Measurements from ENCODE around the gene SLC26A6.

Gene SLC26A6

GRCh38 chr3:48598323-48599076, 36.8 kb downstream of the SLC26A6 start:
- DNase-seq = no peak

GRCh38 chr3:48597408-48597800, 37.9 kb downstream of the SLC26A6 start:
- DNase-seq = no peak

- DNase-seq = no peak
Observed at GRCh38 chr3:48596676-48597407, 38.4 kb downstream of the SLC26A6 start.

GRCh38 chr3:48596157-48596556, 39.1 kb downstream of the SLC26A6 start:
- no peak for DNase-seq

- DNase-seq = no peak
Observed at GRCh38 chr3:48595526-48596121, 39.6 kb downstream of the SLC26A6 start.

GRCh38 chr3:48595075-48595525, 40.2 kb downstream of the SLC26A6 start, which contains the start of gene COL7A1:
Gene COL7A1, minus strand, starts transcription at chr3:48595329. Its CDS starts 170 bp downstream, at chr3:48595159.
- DNase-seq = no peak

- no peak for DNase-seq
Observed at GRCh38 chr3:48594417-48595049, 40.7 kb downstream of the SLC26A6 start.

GRCh38 chr3:48593337-48593736, 41.9 kb downstream of the SLC26A6 start:
- no peak for DNase-seq

- DNase-seq = no peak
Observed at GRCh38 chr3:48592519-48593087, 42.7 kb downstream of the SLC26A6 start.

- DNase-seq = no peak
Observed at GRCh38 chr3:48591886-48592518, 43.3 kb downstream of the SLC26A6 start.

- DNase-seq = no peak
Observed at GRCh38 chr3:48591436-48591835, 43.8 kb downstream of the SLC26A6 start.

- no peak for DNase-seq
Observed at GRCh38 chr3:48588230-48588629, 47.0 kb downstream of the SLC26A6 start.

- DNase-seq = no peak
Observed at GRCh38 chr3:48587686-48588085, 47.6 kb downstream of the SLC26A6 start.

GRCh38 chr3:48585411-48585810, 49.9 kb downstream of the SLC26A6 start:
- DNase-seq = no peak

- DNase-seq = no peak
Observed at GRCh38 chr3:48584836-48585235, 50.4 kb downstream of the SLC26A6 start.

- no peak for DNase-seq
Observed at GRCh38 chr3:48581621-48582481, 53.4 kb downstream of the SLC26A6 start.

GRCh38 chr3:48576647-48577046, 58.6 kb downstream of the SLC26A6 start:
- no peak for DNase-seq
